Thyroid gland (tissue), 4 donors: ENCODE data around the gene TMUB2. TPM values are rescaled to one million over a fixed set of nuclear protein-coding genes. Genes with fewer than 3 reads are reported as not detected.
"Not testable (repeated sequence)": the region's sequence is repeated elsewhere in the genome, so short reads cannot be mapped to it uniquely, and the experiment has no call there.

Experiments
- DNase-seq, 2 donors: peaks; one replicate each; pipeline ENCODE4 v3.0.0-alpha.2; 2019
- H3K27ac ChIP-seq, 3 donors: fragments of 200-600 bp; sonication (generic); 1 replicate in 2 of 3; 2 replicates in 1 of 3; pipeline ENCODE4 v1.5.1; 2016 to 2019; ENCODE audit warnings: mild to moderate bottlenecking in 1 of 3, moderate library complexity in 1 of 3
- H3K27me3 ChIP-seq: fragments of 200-600 bp; sonication (generic); one replicate; pipeline ENCODE4 v1.5.1; 2019
- H3K36me3 ChIP-seq, 2 donors: fragments of 200-600 bp; sonication (generic); one replicate each; pipeline ENCODE4 v1.5.1; 2016 to 2019
- H3K4me1 ChIP-seq, 2 donors: fragments of 200-600 bp; sonication (generic); one replicate each; pipeline ENCODE4 v1.5.1; 2017 to 2019
- H3K4me3 ChIP-seq, 3 donors: fragments of 200-600 bp; sonication (generic); replicated peaks in 1 of 3; 1 replicate in 2 of 3; 2 replicates in 1 of 3; pipeline ENCODE4 v1.5.1; 2016; ENCODE audit warnings: mild to moderate bottlenecking in 1 of 3
- H3K9me3 ChIP-seq: fragments of 200-600 bp; sonication (generic); one replicate; pipeline ENCODE4 v1.5.1; 2017
- CTCF ChIP-seq, 6 experiments: fragments of 200-600 bp in 3 of 6; fragments of 450-650 bp in 3 of 6; sonication (generic) in 3 of 6; IDR thresholded peaks; one replicate each; pipeline ENCODE4 v1.5.1; 2016 to 2019; ENCODE audit warnings: antibody characterized with exemption in 6 of 6, mild to moderate bottlenecking in 2 of 6, inconsistent platforms in 1 of 6, moderate library complexity in 1 of 6
- POLR2A ChIP-seq, 2 donors: fragments of 450-650 bp; IDR thresholded peaks; one replicate each; pipeline ENCODE4 v1.6.1; 2017; ENCODE audit warnings: antibody characterized with exemption in 2 of 2, mild to moderate bottlenecking in 2 of 2, moderate library complexity in 1 of 2
- WGBS, 2 donors: methylation state at CpG; one replicate each; pipeline ENCODE4 v1.1.5; 2017; 5-methylcytosine and 5-hydroxymethylcytosine counted together
- intact Hi-C: fragments of 100-400 bp; cut with DNase I; formaldehyde crosslinking; loops from one replicate; pipeline ENCODE4 v1.15.1; 2023
- microRNA-seq: library from miRNA; unstranded; fragments of <30 nt; microRNA quantifications from one replicate; pipeline ENCODE4, GENCODE V29; 2016
- small RNA-seq: library from RNA; depleted of rRNA; stranded (forward); fragments of <200 nt; gene quantifications from one replicate; pipeline ENCODE3, GENCODE V24; 2016
- total RNA-seq, 4 donors: library from RNA; depleted of rRNA; stranded (reverse); fragments of >200 nt; gene quantifications; one replicate each; pipeline ENCODE4 v1.2.3, GENCODE V29; 2016

The TMUB2 gene
- total RNA-seq, 4 donors from 2014 or later, result 30.6 to 50.5 (median 44.6) TPM

- 77 to 80% methylated on average over 5 of the region's 5 CpGs for WGBS, 2 donors
- TF ChIP-seq POLR2A (IDR thresholded peaks at IDR 0.05) (no peak), CTCF (IDR thresholded peaks at IDR 0.05) (no peak)
- intact Hi-C loops, result no loop called here
These were observed 49.7 kb downstream of the TMUB2 start for GRCh38 chr17:44236444-44236991.

GRCh38 chr17:44237886-44238285, 51.1 kb downstream of the TMUB2 start:
- DNase-seq, H3K4me3 ChIP-seq, H3K27me3 ChIP-seq, H3K9me3 ChIP-seq, H3K36me3 ChIP-seq, intact Hi-C loops, H3K27ac ChIP-seq: not testable (repeated sequence)
- H3K4me1 ChIP-seq, result peaks cover 11 to 15% of the 10 kb centered on the region in 2 donors
- 88 to 100% methylated on average over 3 to 13 of the region's 28 CpGs for WGBS, 2 donors

More at GRCh38 chr17:44236444-44236991, 49.7 kb downstream of the TMUB2 start:
- no peak for DNase-seq
- H3K4me3 ChIP-seq, result no peak overlapping the region
- H3K27ac ChIP-seq, result no peak overlapping the region
- H3K4me1 ChIP-seq, result peaks cover 11 to 15% of the 10 kb centered on the region in 2 donors
- H3K36me3 ChIP-seq, result no peaks in the 10 kb centered on the region
- H3K27me3 ChIP-seq, result no peaks in the 10 kb centered on the region
- no peaks in the 10 kb centered on the region for H3K9me3 ChIP-seq

DNA sequence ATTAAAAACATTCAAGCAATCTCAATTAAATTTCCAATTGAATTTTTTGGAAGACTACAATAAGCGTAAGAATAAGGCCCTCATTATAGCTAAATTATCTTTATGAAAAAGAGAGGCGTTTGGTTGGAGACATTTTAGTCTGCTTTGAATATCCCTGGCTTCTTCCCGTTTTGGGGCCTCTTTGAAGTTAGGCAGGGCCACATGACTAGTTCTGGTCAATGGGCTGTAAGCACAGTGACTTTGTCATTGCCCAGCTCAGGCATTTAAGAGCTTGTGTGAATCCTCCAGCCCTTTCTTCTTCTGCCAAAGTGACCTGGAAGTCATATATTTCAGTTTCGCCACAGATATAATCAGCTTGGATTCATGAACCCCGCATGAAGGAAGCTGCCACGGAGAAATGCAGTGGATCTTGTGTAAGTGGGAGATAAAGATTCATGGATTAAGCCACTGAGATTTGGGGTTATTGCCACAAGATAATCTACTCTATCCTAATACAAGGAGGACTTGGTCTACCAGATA, 54.4 kb downstream of the TMUB2 start:
- H3K9me3 ChIP-seq, result no peaks in the 10 kb centered on the region
- no peak overlapping the region for H3K4me3 ChIP-seq
- no peak overlapping the region for H3K27ac ChIP-seq
- no peaks in the 10 kb centered on the region for H3K36me3 ChIP-seq
- intact Hi-C loops, result no loop called here
- 76 to 86% methylated on average over 6 of the region's 6 CpGs for WGBS, 2 donors
- H3K27me3 ChIP-seq, result no peaks in the 10 kb centered on the region
- no peak for TF ChIP-seq CTCF (IDR thresholded peaks at IDR 0.05)
- TF ChIP-seq POLR2A (IDR thresholded peaks at IDR 0.05), result no peak
- DNase-seq, result no peak
- H3K4me1 ChIP-seq, result no peaks in the 10 kb centered on the region

Small RNA genes within 50 kb of the gene (microRNA-seq; reads per million reads assigned to microRNA genes)
- gene MIR6782, result not detected

Small RNA genes within 50 kb of the gene (small RNA-seq; reads per million reads assigned to genes)
- not detected for gene MIR6782

Other genes with a start within 250 kb of the TMUB2 start
- not detected for gene PPY, start 244.5 kb upstream of the TMUB2 start, total RNA-seq
- 1 to 10 TPM in 1 of 4 donors, not detected in 3; 2.2 TPM for gene PYY, start 233.0 kb upstream of the TMUB2 start, total RNA-seq
- 10 to 100 TPM; 11.9 to 19.2 (median 14.5) TPM for gene NAGS, start 182.3 kb upstream of the TMUB2 start, total RNA-seq
- 10 to 100 TPM; 33.6 to 56.9 (median 45.0) TPM for gene TMEM101, start 172.0 kb upstream of the TMUB2 start, total RNA-seq
- gene LSM12, start 120.3 kb upstream of the TMUB2 start, total RNA-seq, result 10 to 100 TPM; 41.3 to 47.2 (median 43.8) TPM
- 100 to 1,000 TPM in 2 of 4 donors, 10 to 100 TPM in 2; 41.4 to 104 (median 80.8) TPM for gene G6PC3, start 116.2 kb upstream of the TMUB2 start, total RNA-seq
- 100 to 1,000 TPM in 2 of 4 donors, 10 to 100 TPM in 2; 69.5 to 142 (median 107) TPM for gene HDAC5, start 63.3 kb upstream of the TMUB2 start, total RNA-seq
- gene HROB, start 45.0 kb upstream of the TMUB2 start, total RNA-seq, result 1 to 10 TPM in 1 of 4 donors, under 1 TPM in 3; 0.20 to 1.1 (median 0.30) TPM
- 1 to 10 TPM; 1.4 to 2.4 (median 1.7) TPM for gene ASB16, start 16.3 kb upstream of the TMUB2 start, total RNA-seq
- gene ATXN7L3, start 12.9 kb downstream of the TMUB2 start, total RNA-seq, result 10 to 100 TPM; 52.4 to 64.5 (median 58.0) TPM
- gene UBTF, start 32.7 kb downstream of the TMUB2 start, total RNA-seq, result 10 to 100 TPM; 63.6 to 97.4 (median 89.5) TPM
- under 1 TPM in 2 of 4 donors, not detected in 2; 0.15 to 0.78 TPM for gene SLC4A1, start 81.2 kb downstream of the TMUB2 start, total RNA-seq
- gene RUNDC3A, start 121.6 kb downstream of the TMUB2 start, total RNA-seq, result 1 to 10 TPM in 3 of 4 donors, under 1 TPM in 1; 0.89 to 4.1 (median 2.1) TPM
- gene SLC25A39, start 137.9 kb downstream of the TMUB2 start, total RNA-seq, result 100 to 1,000 TPM in 2 of 4 donors, 10 to 100 TPM in 2; 82.5 to 201 (median 144) TPM
- gene GRN, start 158.3 kb downstream of the TMUB2 start, total RNA-seq, result 100 to 1,000 TPM; 259 to 292 (median 264) TPM
- gene FAM171A2, start 176.9 kb downstream of the TMUB2 start, total RNA-seq, result 10 to 100 TPM in 2 of 4 donors, 1 to 10 TPM in 2; 7.1 to 15.0 (median 10.4) TPM
- gene ITGA2B, start 202.7 kb downstream of the TMUB2 start, total RNA-seq, result 1 to 10 TPM; 2.0 to 4.6 (median 3.3) TPM